ENCODE data around the gene LAYN. TPM values are rescaled to one million over a fixed set of nuclear protein-coding genes. Genes with fewer than 3 reads are reported as not detected.

Gene LAYN
- total and polyA plus RNA-seq, 7 donors, result 1.4 to 65.8 (median 36.0) TPM

DNA sequence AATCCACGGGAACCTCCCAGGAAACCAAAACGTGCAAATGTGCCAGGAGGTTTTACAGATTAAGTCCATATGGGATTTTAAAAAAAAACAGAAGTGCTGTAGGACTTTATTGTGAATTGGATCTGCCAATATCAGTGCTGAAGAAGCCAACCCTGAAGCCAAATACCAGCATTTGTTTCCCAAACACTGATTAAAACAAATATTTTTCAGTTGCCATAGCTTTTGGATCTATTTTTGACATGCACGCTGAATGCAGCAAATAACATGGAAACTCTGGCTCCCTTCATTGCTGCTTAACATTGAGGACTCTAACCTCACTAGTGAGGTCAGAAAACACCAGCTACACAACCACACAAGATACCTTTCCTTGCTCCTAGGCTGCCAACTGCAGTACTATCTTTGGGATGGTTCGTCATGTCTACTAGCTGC, 33.3 kb downstream of the LAYN start:
- no peak for TF ChIP-seq POLR2AphosphoS5 (IDR thresholded peaks at IDR 0.05)
- Histone ChIP-seq H3K4me1 (peaks cover 0 to 12% (median 5%) of the 10 kb centered on the region in 4 donors), H3K9me3 (no peaks in the 10 kb centered on the region), H3K36me3 (no peaks in the 10 kb centered on the region), H3K27ac (peak overlapping the region in 3 of 4 donors; percentile 33 to 38 (median 38)), H3K4me3 (peak overlapping the region in 2 of 4 donors; percentile 9 to 15), H3K27me3 (no peaks in the 10 kb centered on the region)
- DNase-seq, result no peak
- 64 to 69% methylated on average over 4 of the region's 4 CpGs for WGBS, 2 donors
- intact Hi-C loops (cut with DNase I), result no loop called here

DNA sequence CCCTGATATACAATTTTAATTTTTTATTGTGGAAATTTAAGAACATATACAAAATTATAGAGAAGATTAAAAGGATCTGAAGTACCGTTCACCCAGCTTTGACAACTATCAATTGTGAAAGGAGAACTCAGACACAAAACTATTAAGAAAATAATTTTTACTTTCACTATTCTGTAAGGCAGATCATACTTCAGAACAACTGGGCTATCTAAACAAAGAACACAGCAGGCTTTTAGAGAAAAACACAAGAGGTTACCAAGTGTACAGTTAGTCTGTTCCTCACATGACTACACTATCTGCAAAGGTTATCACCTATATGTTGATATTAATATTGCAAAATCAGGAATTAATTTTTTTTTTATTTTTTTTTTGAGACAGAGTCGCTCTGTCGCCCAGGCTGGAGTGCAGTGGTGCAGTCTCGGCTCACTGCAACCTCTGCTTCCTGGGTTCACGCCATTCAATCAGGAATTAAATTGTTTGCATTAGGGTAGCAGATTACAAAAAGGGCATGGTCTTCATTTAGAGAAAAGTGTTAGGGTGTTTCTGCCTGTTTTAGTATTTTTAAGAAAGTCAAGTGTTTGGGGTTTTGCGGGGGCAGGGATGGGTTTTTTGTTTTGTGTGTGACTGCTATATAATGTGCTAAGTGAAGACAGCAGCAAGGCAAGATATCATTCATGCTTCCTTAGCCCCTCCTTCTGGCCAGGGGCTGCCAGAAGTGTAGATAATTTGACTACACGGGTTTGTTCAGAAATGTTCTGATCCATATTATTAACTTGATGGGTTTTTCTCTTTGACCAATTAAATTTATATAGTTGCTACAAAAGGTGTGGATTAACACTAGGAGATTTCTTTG, 34.1 kb downstream of the LAYN start:
- Histone ChIP-seq H3K36me3 (no peaks in the 10 kb centered on the region), H3K4me1 (peaks cover 0 to 12% (median 5%) of the 10 kb centered on the region in 4 donors), H3K27me3 (no peaks in the 10 kb centered on the region), H3K9me3 (no peaks in the 10 kb centered on the region), H3K27ac (peak overlapping the region in 3 of 4 donors; percentile 33 to 38 (median 38)), H3K4me3 (peak overlapping the region in 3 of 4 donors; percentile 1 to 15 (median 9))
- intact Hi-C loops (cut with DNase I), result no loop called here
- TF ChIP-seq POLR2AphosphoS5 (IDR thresholded peaks at IDR 0.05), result no peak
- TF ChIP-seq, protein P1, sequence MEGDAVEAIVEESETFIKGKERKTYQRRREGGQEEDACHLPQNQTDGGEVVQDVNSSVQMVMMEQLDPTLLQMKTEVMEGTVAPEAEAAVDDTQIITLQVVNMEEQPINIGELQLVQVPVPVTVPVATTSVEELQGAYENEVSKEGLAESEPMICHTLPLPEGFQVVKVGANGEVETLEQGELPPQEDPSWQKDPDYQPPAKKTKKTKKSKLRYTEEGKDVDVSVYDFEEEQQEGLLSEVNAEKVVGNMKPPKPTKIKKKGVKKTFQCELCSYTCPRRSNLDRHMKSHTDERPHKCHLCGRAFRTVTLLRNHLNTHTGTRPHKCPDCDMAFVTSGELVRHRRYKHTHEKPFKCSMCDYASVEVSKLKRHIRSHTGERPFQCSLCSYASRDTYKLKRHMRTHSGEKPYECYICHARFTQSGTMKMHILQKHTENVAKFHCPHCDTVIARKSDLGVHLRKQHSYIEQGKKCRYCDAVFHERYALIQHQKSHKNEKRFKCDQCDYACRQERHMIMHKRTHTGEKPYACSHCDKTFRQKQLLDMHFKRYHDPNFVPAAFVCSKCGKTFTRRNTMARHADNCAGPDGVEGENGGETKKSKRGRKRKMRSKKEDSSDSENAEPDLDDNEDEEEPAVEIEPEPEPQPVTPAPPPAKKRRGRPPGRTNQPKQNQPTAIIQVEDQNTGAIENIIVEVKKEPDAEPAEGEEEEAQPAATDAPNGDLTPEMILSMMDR (IDR thresholded peaks at IDR 0.05), result no peak
- TF ChIP-seq EP300 (IDR thresholded peaks at IDR 0.05), result no peak
- no peak for TF ChIP-seq POLR2A (IDR thresholded peaks at IDR 0.05)
- WGBS, 2 donors, result 65 to 70% methylated on average over 7 of the region's 7 CpGs
- DNase-seq, result no peak

DNA sequence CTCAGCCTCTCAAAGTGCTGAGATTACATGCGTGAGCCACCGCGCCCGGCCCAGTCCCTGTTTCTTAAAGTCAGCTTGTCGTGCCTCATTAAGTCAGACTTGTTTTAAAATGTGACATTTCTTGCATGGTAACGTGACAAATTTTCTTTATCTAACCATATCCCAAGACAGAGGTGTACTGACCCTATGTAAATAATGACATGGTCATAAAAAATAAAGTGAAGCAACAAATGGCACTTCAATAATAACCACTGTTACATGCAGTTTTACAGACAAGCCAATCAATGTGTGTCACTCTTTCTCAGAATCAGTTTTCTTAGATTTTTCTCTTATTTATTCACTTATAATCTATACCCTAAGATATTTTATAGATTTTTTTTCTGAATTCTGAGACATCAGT, 35.2 kb downstream of the LAYN start:
- peaks cover 0 to 12% (median 5%) of the 10 kb centered on the region in 4 donors for H3K4me1 ChIP-seq
- no peak overlapping the region for H3K4me3 ChIP-seq
- no peak overlapping the region for H3K27ac ChIP-seq
- H3K27me3 ChIP-seq, result no peaks in the 10 kb centered on the region
- H3K36me3 ChIP-seq, result no peaks in the 10 kb centered on the region
- intact Hi-C loops (cut with DNase I), result no loop called here
- WGBS, 2 donors, result 79 to 92% methylated on average over 6 of the region's 6 CpGs
- H3K9me3 ChIP-seq, result no peaks in the 10 kb centered on the region
- DNase-seq, result no peak
- TF ChIP-seq POLR2A (IDR thresholded peaks at IDR 0.05), result no peak
- TF ChIP-seq, protein P1 (IDR thresholded peaks at IDR 0.05), result no peak
- no peak for TF ChIP-seq EP300 (IDR thresholded peaks at IDR 0.05)
- TF ChIP-seq POLR2AphosphoS5 (IDR thresholded peaks at IDR 0.05), result no peak

DNA sequence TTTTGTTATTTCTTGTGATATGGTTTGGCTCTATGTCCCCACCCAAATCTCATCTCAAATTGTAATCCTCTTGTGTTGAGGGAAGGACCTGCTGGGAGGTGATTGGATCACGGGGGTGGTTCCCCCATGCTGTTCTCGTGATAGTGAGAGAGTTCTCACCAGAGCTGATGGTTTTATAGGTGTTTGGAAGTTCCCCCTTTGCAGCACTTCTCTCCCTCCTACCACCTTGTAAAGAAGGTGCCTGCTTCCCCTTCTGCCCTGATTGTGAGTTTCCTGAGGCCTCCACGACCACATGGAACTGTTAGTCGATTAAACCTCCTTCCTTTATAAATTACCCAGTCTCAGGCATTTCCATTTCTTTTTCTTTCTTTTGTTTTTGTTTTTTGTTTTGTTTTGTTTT, 37.3 kb downstream of the LAYN start:
- Histone ChIP-seq H3K36me3 (no peaks in the 10 kb centered on the region), H3K27me3 (no peaks in the 10 kb centered on the region), H3K4me1 (peaks cover 0 to 15% (median 6%) of the 10 kb centered on the region in 4 donors), H3K4me3 (no peak overlapping the region), H3K9me3 (no peaks in the 10 kb centered on the region), H3K27ac (no peak overlapping the region)
- TF ChIP-seq POLR2AphosphoS5 (IDR thresholded peaks at IDR 0.05) (no peak), EP300 (IDR thresholded peaks at IDR 0.05) (no peak), POLR2A (IDR thresholded peaks at IDR 0.05) (no peak)
- TF ChIP-seq, protein P1 (IDR thresholded peaks at IDR 0.05), result no peak
- intact Hi-C loops (cut with DNase I), result no loop called here
- 71 to 79% methylated on average over 4 of the region's 4 CpGs for WGBS, 2 donors
- no peak for DNase-seq

DNA sequence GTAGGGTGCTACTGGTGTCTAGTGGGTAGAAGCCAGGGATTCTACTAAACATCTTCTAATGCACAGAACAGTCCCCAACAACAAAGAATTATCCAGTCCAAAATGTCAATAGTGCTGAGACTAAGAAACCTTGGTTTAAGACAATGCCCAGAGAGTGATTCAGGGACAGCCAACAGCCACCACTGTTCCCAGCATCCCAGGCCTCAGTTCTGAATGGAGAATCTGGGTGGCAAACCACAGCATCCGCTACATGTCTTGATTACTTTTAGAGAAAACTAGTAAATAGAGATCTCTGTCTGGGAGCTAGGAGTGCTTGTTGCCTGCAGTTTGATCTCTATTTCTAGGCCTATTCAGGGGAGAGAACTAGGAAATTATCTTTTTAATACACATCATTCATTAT, 40.8 kb downstream of the LAYN start:
- Histone ChIP-seq H3K4me3 (no peak overlapping the region), H3K9me3 (no peaks in the 10 kb centered on the region), H3K27me3 (no peaks in the 10 kb centered on the region), H3K4me1 (peaks cover 0 to 4% (median 0%) of the 10 kb centered on the region in 4 donors), H3K27ac (no peak overlapping the region), H3K36me3 (no peaks in the 10 kb centered on the region)
- no peak for DNase-seq
- intact Hi-C loops (cut with DNase I), result no loop called here
- no peak for TF ChIP-seq POLR2AphosphoS5 (IDR thresholded peaks at IDR 0.05)
- TF ChIP-seq EP300 (IDR thresholded peaks at IDR 0.05), result no peak
- TF ChIP-seq, protein P1 (IDR thresholded peaks at IDR 0.05), result no peak
- TF ChIP-seq POLR2A (IDR thresholded peaks at IDR 0.05), result no peak
- WGBS, 2 donors, result 95 to 99% methylated on average over 1 of the region's 1 CpG
